ENCODE data around the gene NQO2.
"Not testable (repeated sequence)": the region's sequence is repeated elsewhere in the genome, so short reads cannot be mapped to it uniquely, and the experiment has no call there.

GRCh38 chr6:3028156-3028555, 28.5 kb downstream of the NQO2 start:
- TF ChIP-seq CTCF, POLR2A (IDR thresholded peaks at IDR 0.05): not testable (repeated sequence)

Data from lower leg skin (tissue), 3 donors.